Skeletal muscle tissue (tissue), 4 donors: ENCODE measurements around the gene BRAT1. TPM values are rescaled to one million over a fixed set of nuclear protein-coding genes. Genes with fewer than 3 reads are reported as not detected.

ENCODE experiments used
- H3K27ac ChIP-seq: one replicate; pipeline ENCODE4 v1.7.0; 2013; ENCODE audit warnings: mild to moderate bottlenecking, low read depth, low read length, inconsistent platforms
- H3K27me3 ChIP-seq, 3 donors: one replicate each; pipeline ENCODE4 v1.7.0; 2013; ENCODE audit warnings: low read length in 3 of 3; ENCODE audit not compliant: control insufficient read depth in 3 of 3, insufficient read depth in 3 of 3
- H3K36me3 ChIP-seq, 3 donors: one replicate each; pipeline ENCODE4 v1.7.0; 2013; ENCODE audit warnings: low read length in 3 of 3; ENCODE audit not compliant: control insufficient read depth in 3 of 3, insufficient read depth in 3 of 3
- H3K4me1 ChIP-seq, 3 donors: one replicate each; pipeline ENCODE4 v1.7.0; 2013; ENCODE audit warnings: low read length in 3 of 3, mild to moderate bottlenecking in 3 of 3; ENCODE audit not compliant: control insufficient read depth in 3 of 3, insufficient read depth in 3 of 3
- H3K4me3 ChIP-seq, 3 donors: one replicate each; pipeline ENCODE4 v1.7.0; 2013; ENCODE audit warnings: low read length in 3 of 3
- H3K9ac ChIP-seq, 3 donors: one replicate each; pipeline ENCODE4 v1.7.0; 2013; ENCODE audit warnings: low read length in 3 of 3, mild to moderate bottlenecking in 3 of 3, moderate library complexity in 2 of 3, low read depth in 1 of 3
- H3K9me3 ChIP-seq, 3 donors: one replicate each; pipeline ENCODE4 v1.7.0; 2013; ENCODE audit warnings: low read length in 3 of 3; ENCODE audit not compliant: control insufficient read depth in 3 of 3
- total RNA-seq: library from RNA; depleted of rRNA; stranded (reverse); fragments of >200 nt; gene quantifications from one replicate; pipeline ENCODE4 v1.2.3, GENCODE V29; 2014
- donor health status: Osteomylitis.

The BRAT1 gene
- total RNA-seq, 1 donor from 2014 or later, result 18.3 TPM

GRCh38 chr7:2497500-2498336 lies 57.6 kb downstream of the BRAT1 start:
- H3K9ac ChIP-seq, result no peak overlapping the region
- no peaks in the 10 kb centered on the region for H3K9me3 ChIP-seq
- H3K36me3 ChIP-seq, result no peaks in the 10 kb centered on the region
- H3K4me1 ChIP-seq, result peaks cover 6 to 19% (median 10%) of the 10 kb centered on the region in 3 donors
- no peak overlapping the region for H3K27ac ChIP-seq
- H3K27me3 ChIP-seq, result peaks cover 32 to 54% (median 33%) of the 10 kb centered on the region in 3 donors
- H3K4me3 ChIP-seq, result no peak overlapping the region

- Histone ChIP-seq H3K27me3 (peaks cover 29 to 50% (median 32%) of the 10 kb centered on the region in 3 donors), H3K4me3 (no peak overlapping the region), H3K27ac (no peak overlapping the region), H3K4me1 (peaks cover 6 to 19% (median 10%) of the 10 kb centered on the region in 3 donors), H3K9ac (no peak overlapping the region), H3K9me3 (no peaks in the 10 kb centered on the region), H3K36me3 (no peaks in the 10 kb centered on the region)
Observed at GRCh38 chr7:2497065-2497464, 58.3 kb downstream of the BRAT1 start.

DNA sequence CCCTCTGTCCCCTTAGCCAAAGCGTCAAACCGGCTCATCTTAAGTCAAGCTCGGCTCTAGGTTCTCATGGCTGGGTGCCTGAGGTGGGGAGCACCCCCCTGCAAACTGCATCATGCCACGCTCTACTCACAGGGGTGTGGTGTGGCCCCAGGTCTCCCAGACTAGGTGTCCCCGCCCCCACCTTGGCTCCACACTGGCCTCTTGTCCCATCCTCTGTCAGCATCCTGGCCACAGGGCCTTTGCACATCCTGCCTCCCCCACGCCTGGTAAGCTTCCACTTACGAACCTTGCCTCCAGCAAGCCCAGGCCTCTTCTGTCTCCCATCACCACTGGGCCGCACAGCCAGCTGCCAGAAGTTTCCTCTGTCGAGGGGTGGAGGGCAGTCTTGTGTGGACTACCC lies 58.9 kb downstream of the BRAT1 start:
- Histone ChIP-seq H3K9me3 (no peaks in the 10 kb centered on the region), H3K27me3 (peaks cover 26 to 45% (median 32%) of the 10 kb centered on the region in 3 donors), H3K9ac (no peak overlapping the region), H3K4me3 (no peak overlapping the region), H3K36me3 (no peaks in the 10 kb centered on the region), H3K4me1 (peaks cover 6 to 19% (median 10%) of the 10 kb centered on the region in 3 donors), H3K27ac (no peak overlapping the region)

DNA sequence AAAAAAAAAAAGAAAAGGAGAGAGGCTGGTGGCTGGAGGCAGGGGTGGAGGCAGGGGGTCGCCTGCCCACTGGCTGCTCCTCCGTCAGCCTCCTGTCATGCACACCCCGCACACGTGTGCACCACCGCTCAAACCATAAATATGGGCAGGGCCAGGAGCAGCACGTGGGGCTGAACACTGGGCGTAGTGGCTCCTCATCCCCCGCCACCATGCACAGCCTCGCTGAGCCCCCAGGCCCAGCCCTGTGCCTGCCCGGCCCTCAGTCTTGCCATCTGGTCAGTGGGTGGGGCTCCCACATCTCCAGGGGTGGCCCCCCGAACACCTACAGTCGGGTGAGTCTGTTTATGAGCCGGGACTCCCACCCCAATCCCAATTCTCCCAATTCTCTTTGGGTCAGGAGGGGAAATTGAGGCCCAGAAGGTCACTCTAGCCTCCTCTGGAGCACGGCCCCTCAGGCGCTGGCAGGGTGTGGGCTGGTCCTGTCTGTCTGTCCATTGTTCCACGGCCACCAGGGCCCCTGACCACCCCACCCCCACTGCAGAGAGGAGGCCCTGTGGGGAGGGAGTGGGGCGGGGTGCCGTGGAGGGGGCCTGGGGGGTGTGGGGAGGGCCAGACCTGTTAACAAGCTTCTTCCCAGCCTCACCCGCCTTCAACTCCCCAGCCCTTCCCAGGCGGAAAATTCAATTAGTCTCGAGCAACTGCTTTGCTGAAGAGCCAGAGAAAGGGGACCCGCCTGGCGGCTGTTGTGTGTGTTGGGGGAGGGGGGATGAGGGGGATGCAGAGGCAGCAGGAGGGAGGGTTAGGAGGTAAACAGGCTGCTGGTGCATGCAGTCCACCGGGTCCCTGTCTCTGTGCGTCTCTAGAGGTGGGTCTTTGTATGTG lies 59.7 kb downstream of the BRAT1 start:
- H3K9me3 ChIP-seq, result no peaks in the 10 kb centered on the region
- H3K9ac ChIP-seq, result no peak overlapping the region
- no peak overlapping the region for H3K27ac ChIP-seq
- no peak overlapping the region for H3K4me3 ChIP-seq
- H3K27me3 ChIP-seq, result peaks cover 26 to 45% (median 32%) of the 10 kb centered on the region in 3 donors
- no peaks in the 10 kb centered on the region for H3K36me3 ChIP-seq
- H3K4me1 ChIP-seq, result peaks cover 6 to 20% (median 10%) of the 10 kb centered on the region in 3 donors

- Histone ChIP-seq H3K27me3 (peaks cover 26 to 49% (median 32%) of the 10 kb centered on the region in 3 donors), H3K4me3 (no peak overlapping the region), H3K9ac (no peak overlapping the region), H3K9me3 (no peaks in the 10 kb centered on the region), H3K36me3 (no peaks in the 10 kb centered on the region), H3K27ac (no peak overlapping the region), H3K4me1 (peaks cover 13 to 28% (median 18%) of the 10 kb centered on the region in 3 donors)
Observed at GRCh38 chr7:2494191-2495130, 60.9 kb downstream of the BRAT1 start.

DNA sequence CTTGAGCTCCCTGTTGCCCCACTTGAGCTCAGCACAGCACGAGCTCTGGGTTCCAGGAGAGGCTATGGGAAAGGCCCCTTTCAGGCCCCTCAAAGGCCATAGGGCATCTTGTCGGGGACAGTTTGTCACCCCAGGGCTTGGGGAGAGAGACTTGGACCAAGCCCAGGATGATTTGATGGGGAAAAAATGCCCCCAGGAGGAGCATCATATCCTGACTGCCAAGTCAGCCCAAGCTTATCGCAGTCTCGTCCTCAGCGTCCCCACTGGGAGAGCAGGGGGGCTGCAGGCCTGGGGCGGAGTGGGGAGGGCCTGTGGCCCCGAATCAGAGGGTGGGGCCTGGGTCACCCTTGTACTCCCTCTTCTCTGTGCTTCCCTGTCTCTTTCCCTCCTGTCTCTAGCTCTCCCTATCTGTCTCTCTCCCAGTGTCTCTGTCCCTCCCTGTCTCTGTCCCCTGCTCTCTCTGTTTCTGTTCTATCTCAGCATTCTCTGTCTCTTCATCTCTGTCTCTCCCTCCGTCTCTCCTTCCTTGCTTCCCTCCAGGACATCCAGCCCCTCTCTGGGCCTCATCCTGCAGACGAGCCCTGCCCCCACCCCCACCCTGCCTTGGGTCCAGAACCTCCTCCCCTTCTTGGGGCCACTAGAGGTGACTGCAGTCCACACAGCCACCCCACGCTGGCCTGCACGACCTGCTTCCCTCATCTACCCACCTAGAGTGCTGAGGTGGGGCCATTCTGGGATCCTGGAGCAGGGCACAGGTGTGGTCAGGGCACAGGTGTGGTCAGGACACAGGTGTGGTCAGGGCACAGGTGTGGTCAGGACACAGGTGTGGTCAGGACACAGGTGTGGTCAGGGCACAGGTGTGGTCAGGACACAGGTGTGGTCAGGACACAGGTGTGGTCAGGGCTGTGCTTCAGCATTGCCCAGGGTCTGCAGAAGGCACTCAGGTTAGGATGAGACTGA lies 61.8 kb downstream of the BRAT1 start:
- no peak overlapping the region for H3K27ac ChIP-seq

DNA sequence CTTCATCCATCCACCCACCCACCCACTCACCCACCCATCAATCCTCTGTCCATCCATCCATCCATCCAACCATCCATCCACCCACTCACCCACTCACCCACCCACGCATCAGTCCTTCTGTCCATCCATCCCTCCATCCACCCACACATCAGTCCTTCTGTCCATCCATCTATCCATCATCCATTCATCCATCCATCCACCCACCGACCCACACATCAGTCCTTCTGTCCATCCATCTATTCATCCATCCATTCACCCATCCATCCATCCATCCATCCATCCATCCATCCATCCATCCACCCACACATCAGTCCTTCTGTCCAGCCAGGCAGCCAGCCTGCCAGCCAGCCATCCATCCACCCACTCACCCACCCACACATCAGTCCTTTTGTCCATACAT lies 63.3 kb downstream of the BRAT1 start:
- Histone ChIP-seq H3K36me3 (no peaks in the 10 kb centered on the region), H3K27me3 (peaks cover 16 to 32% (median 22%) of the 10 kb centered on the region in 3 donors), H3K27ac (no peak overlapping the region), H3K4me3 (no peak overlapping the region), H3K4me1 (peaks cover 31 to 42% (median 40%) of the 10 kb centered on the region in 3 donors), H3K9me3 (no peaks in the 10 kb centered on the region), H3K9ac (no peak overlapping the region)

More for the DNA sequence above, 61.8 kb downstream of the BRAT1 start:
- peaks cover 23 to 41% (median 28%) of the 10 kb centered on the region in 3 donors for H3K27me3 ChIP-seq
- no peak overlapping the region for H3K9ac ChIP-seq
- H3K36me3 ChIP-seq, result no peaks in the 10 kb centered on the region
- no peaks in the 10 kb centered on the region for H3K9me3 ChIP-seq
- peaks cover 22 to 34% (median 26%) of the 10 kb centered on the region in 3 donors for H3K4me1 ChIP-seq
- H3K4me3 ChIP-seq, result no peak overlapping the region

GRCh38 chr7:2490181-2490651 lies 65.1 kb downstream of the BRAT1 start:
- Histone ChIP-seq H3K4me1 (peaks cover 31 to 42% (median 40%) of the 10 kb centered on the region in 3 donors), H3K27me3 (peaks cover 11 to 24% (median 14%) of the 10 kb centered on the region in 3 donors), H3K9ac (no peak overlapping the region), H3K9me3 (no peaks in the 10 kb centered on the region), H3K36me3 (no peaks in the 10 kb centered on the region), H3K27ac (peak overlapping the region; percentile 30), H3K4me3 (no peak overlapping the region)
